NB4 (cell line): ENCODE data around the gene RGS3.

Experiments used
- CTCF ChIP-seq: IDR thresholded peaks from one replicate; pipeline ENCODE4 v1.5.1; 2012; ENCODE audit warnings: low read depth, low read length
- MAX ChIP-seq: IDR thresholded peaks from 2 replicates; pipeline ENCODE4 v1.6.1; 2011; ENCODE audit warnings: low read depth, low read length
- POLR2A ChIP-seq: IDR thresholded peaks from 2 replicates; pipeline ENCODE4 v1.6.1; 2011; ENCODE audit warnings: mild to moderate bottlenecking; ENCODE audit not compliant: insufficient read length; ENCODE audit errors: extremely low read depth

DNA sequence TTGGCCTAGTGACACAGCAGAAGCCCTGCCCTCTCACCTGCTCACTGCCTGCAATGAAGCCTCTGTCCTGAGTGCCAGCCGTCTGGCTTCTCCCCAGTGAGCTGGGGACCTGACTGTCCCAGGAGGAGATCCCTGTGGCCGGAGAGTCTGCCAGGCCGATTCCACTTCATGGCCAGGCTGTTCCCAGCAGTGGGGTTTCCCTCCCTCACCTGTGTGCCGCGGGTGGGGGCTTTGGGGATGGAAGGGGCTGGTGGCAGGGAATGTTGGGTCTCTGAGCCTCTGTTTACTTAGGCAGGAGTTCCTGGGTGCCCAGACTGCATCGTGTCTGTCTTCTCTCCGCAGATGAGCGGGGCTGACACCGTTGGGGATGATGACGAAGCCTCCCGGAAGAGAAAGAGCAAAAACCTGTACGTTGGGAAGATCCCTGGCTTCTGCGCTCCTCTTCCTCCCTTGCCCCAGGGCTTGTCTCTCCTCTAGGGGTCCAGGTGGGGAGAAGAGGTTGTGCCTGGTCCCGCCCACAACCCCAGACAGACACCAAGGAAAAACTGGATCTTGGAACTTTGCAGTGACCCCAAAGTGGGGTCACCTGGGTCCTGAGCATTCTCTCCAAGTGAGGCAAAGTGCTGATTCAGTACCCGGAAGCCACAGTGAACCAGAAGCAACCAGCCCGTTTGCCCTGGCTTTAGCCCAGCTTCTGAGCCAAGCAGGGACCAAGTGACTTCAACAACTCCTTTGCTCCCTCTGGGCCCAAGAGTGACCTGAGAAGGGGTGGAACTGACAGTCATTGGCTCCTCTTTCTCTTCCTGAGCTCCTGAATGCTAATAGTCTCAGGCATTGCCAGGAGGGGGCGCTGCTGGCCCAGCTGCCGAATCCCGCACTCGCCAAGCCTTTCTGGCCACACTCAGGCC lies 127.7 kb downstream of the RGS3 start:
- peak; percentile 80 for TF ChIP-seq CTCF
- TF ChIP-seq POLR2A, result no peak
- peak; percentile 23; the same call in 1 of the 2 replicates for TF ChIP-seq MAX
